SK-N-SH (cell line): Measurements from ENCODE around the gene ALG3. TPM values are rescaled to one million over a fixed set of nuclear protein-coding genes. Genes with fewer than 3 reads are reported as not detected.

ENCODE experiments used
- CTCF ChIA-PET: fragments of 300-600, 350-600 bp; formaldehyde crosslinking; extraction: SDS; loops from one replicate; lab custom pipeline; 2021; lab: Yijun Ruan, JAX
- POLR2A ChIA-PET: fragments of 350-600 bp; sonication (Branson Sonifier 250); formaldehyde crosslinking; extraction: SDS; loops from one replicate; lab custom pipeline; 2020; ENCODE audit warnings: antibody characterized with exemption, inconsistent platforms; lab: Yijun Ruan, JAX
- DNase-seq: peaks from one replicate; pipeline ENCODE4 v3.0.0; 2012
- H2AFZ ChIP-seq: fragments of 200-600 bp; sonication (generic); 2 replicates; pipeline ENCODE4 v1.8.1; 2016; ENCODE audit warnings: antibody characterized with exemption, mild to moderate bottlenecking, low read depth
- H3F3A ChIP-seq: fragments of 200-600 bp; sonication (generic); replicated peaks from 2 replicates; pipeline ENCODE3; 2016; ENCODE audit warnings: antibody characterized with exemption, mild to moderate bottlenecking; ENCODE audit not compliant: insufficient read depth
- H3K27ac ChIP-seq, 2 experiments: fragments of 200-500 bp in 1 of 2; fragments of 200-600 bp in 1 of 2; sonication (Bioruptor generic) in 1 of 2; sonication (generic), shearing (Covaris generic) in 1 of 2; 2 replicates each; pipeline versions ENCODE4 v1.5.1 to v1.6.1; 2014 to 2016; ENCODE audit warnings: low read depth in 2 of 2, inconsistent platforms in 1 of 2, low read length in 1 of 2, mild to moderate bottlenecking in 1 of 2, mixed read lengths in 1 of 2
- H3K27me3 ChIP-seq: fragments of 200-600 bp; sonication (generic), shearing (Covaris generic); 2 replicates; pipeline ENCODE4 v1.6.1; 2016; ENCODE audit warnings: mixed run types; ENCODE audit not compliant: insufficient read depth
- H3K36me3 ChIP-seq, 2 experiments: fragments of 200-500 bp in 1 of 2; fragments of 200-600 bp in 1 of 2; sonication (Bioruptor generic) in 1 of 2; sonication (generic) in 1 of 2; replicated peaks in 1 of 2; 2 replicates each; pipeline versions ENCODE3 to v1.5.1; 2014 to 2016; ENCODE audit warnings: low read length in 1 of 2, mild to moderate bottlenecking in 1 of 2; ENCODE audit not compliant: insufficient read depth in 2 of 2, control insufficient read depth in 1 of 2
- H3K4me1 ChIP-seq, 2 experiments: fragments of 200-500 bp in 1 of 2; fragments of 200-600 bp in 1 of 2; sonication (Bioruptor generic) in 1 of 2; sonication (generic), shearing (Covaris generic) in 1 of 2; 2 replicates each; pipeline versions ENCODE4 v1.5.1 to v1.6.1; 2014 to 2016; ENCODE audit warnings: low read depth in 1 of 2, low read length in 1 of 2, mixed run types in 1 of 2; ENCODE audit not compliant: insufficient read depth in 2 of 2, control insufficient read depth in 1 of 2
- H3K4me2 ChIP-seq: fragments of 200-600 bp; sonication (generic), shearing (Covaris generic); 2 replicates; pipeline ENCODE4 v1.6.1; 2017; ENCODE audit warnings: mixed run types
- H3K4me3 ChIP-seq, 2 experiments: fragments of 200-500 bp in 1 of 2; fragments of 200-600 bp in 1 of 2; sonication (Bioruptor generic) in 1 of 2; sonication (generic), shearing (Covaris generic) in 1 of 2; 2 replicates each; pipeline versions ENCODE4 v1.5.1 to v1.8.1; 2014 to 2016; ENCODE audit warnings: low read depth in 2 of 2, inconsistent platforms in 1 of 2, low read length in 1 of 2, mild to moderate bottlenecking in 1 of 2, mixed read lengths in 1 of 2, moderate library complexity in 1 of 2
- H3K79me2 ChIP-seq: fragments of 200-600 bp; sonication (generic); 2 replicates; pipeline ENCODE4 v1.8.1; 2017; ENCODE audit warnings: mild to moderate bottlenecking; ENCODE audit not compliant: insufficient read depth
- H3K9ac ChIP-seq: fragments of 200-600 bp; sonication (generic); 2 replicates; pipeline ENCODE4 v1.6.1; 2017; ENCODE audit warnings: mixed run types
- H3K9me2 ChIP-seq: fragments of 200-600 bp; sonication (generic); 2 replicates; pipeline ENCODE4 v1.6.1; 2017; ENCODE audit warnings: mixed run types
- H3K9me3 ChIP-seq: fragments of 200-600 bp; sonication (generic); 2 replicates; pipeline ENCODE4 v1.6.1; 2017; ENCODE audit warnings: mixed run types, mild to moderate bottlenecking, moderate library complexity
- H4K20me1 ChIP-seq: fragments of 200-600 bp; sonication (generic); 2 replicates; pipeline ENCODE4 v1.6.1; 2017; ENCODE audit warnings: mild to moderate bottlenecking, mixed run types; ENCODE audit not compliant: insufficient read depth
- CHD2 ChIP-seq: fragments of 150-350 bp; IDR thresholded peaks from 2 replicates; pipeline ENCODE4 v1.6.1; 2018; ENCODE audit warnings: low read length; ENCODE audit not compliant: partially characterized antibody
- CTCF ChIP-seq: fragments of 200-600 bp; sonication (generic); IDR thresholded peaks from 2 replicates; pipeline ENCODE4 v1.6.1; 2017; ENCODE audit warnings: antibody characterized with exemption, mild to moderate bottlenecking, moderate library complexity
- EP300 ChIP-seq, 2 experiments: IDR thresholded peaks; 2 replicates each; pipeline versions ENCODE4 v1.4.0 to v1.6.1; 2012; ENCODE audit warnings: borderline replicate concordance in 1 of 2, low read depth in 1 of 2, low read length in 1 of 2
- FOSL2 ChIP-seq: IDR thresholded peaks from 2 replicates; pipeline ENCODE4 v1.4.0; 2012; ENCODE audit warnings: low read depth, mild to moderate bottlenecking, moderate library complexity, borderline replicate concordance
- MXI1 ChIP-seq: IDR thresholded peaks from 2 replicates; pipeline ENCODE4 v1.6.1; 2012; ENCODE audit warnings: mild to moderate bottlenecking, low read depth, low read length, improper control_type of control experiment
- RAD21 ChIP-seq: IDR thresholded peaks from 2 replicates; pipeline ENCODE4 v1.6.1; 2012; ENCODE audit warnings: mild to moderate bottlenecking, low read length
- RCOR1 ChIP-seq: fragments of 150-350 bp; IDR thresholded peaks from 2 replicates; pipeline ENCODE4 v1.6.1; 2017; ENCODE audit warnings: antibody characterized with exemption, low read length
- SMC3 ChIP-seq: IDR thresholded peaks from 2 replicates; pipeline ENCODE4 v1.6.1; 2012; ENCODE audit warnings: low read depth, low read length, improper control_type of control experiment
- WGBS: methylation state at CpG from one replicate; pipeline ENCODE4 v1.1.6; 2017; ENCODE audit warnings: low lambda C conversion rate; 5-methylcytosine and 5-hydroxymethylcytosine counted together
- polyA plus RNA-seq, 3 experiments: library from polyadenylated mRNA; depleted of rRNA; stranded (reverse); fragments of >200 nt; gene quantifications; 2 replicates each; pipeline ENCODE4 v1.2.3, GENCODE V29; 2012
- TF ChIP-seq, protein P1 (sequence below): IDR thresholded peaks from 2 replicates; pipeline ENCODE4 v1.6.1; 2012; ENCODE audit warnings: mild to moderate bottlenecking, low read depth, low read length, moderate library complexity

The ALG3 gene
- polyA plus RNA-seq, 1 of the 3 experiments (the other 2 are of a cell fraction): 66.0 TPM

GRCh38 chr3:184250167-184250828, 1.5 kb upstream of the ALG3 start:
- peak overlapping the region; percentile 82; the same call in 1 of the 2 replicates for H3K9ac ChIP-seq
- H3K9me2 ChIP-seq: no peaks in the 10 kb centered on the region
- peaks cover 0 to 3% of the 10 kb centered on the region in 2 experiments; a peak in 2 of 4 replicates for H3K4me1 ChIP-seq
- WGBS: 19% methylated on average over 17 of the region's 20 CpGs
- peak overlapping the region; percentile 100 for H3K4me2 ChIP-seq
- H4K20me1 ChIP-seq: no peaks in the 10 kb centered on the region
- peak; percentile 85 for DNase-seq
- H3K27me3 ChIP-seq: no peaks in the 10 kb centered on the region
- ChIA-PET CTCF (interaction anchor here (0.6 to 3.4 kb wide), 59 partner anchors 8 to 418 kb away, joined by 3 to 30 read pairs (median 5); partner anchors contain the start of genes ABCF3, AP2M1, CAMK2N2 and EIF2B5), POLR2A (interaction anchor here (0.8 kb wide), 1 partner anchor 73 kb away, joined by 3 read pairs; no protein-coding TSS in a partner anchor)
- peaks cover 4 to 5% of the 10 kb centered on the region in 2 experiments for H3K36me3 ChIP-seq
- TF ChIP-seq FOSL2 (no peak), CHD2 (peak; percentile 33), EP300 (IDR thresholded peaks at IDR 0.05; ENCODE audit: borderline replicate concordance in 1 of 2, low read depth in 1 of 2, low read length in 1 of 2) (no peak), SMC3 (peak; percentile 82), CTCF (peak; percentile 89), MXI1 (peak; percentile 51; the same call in 1 of the 2 replicates), RAD21 (peak; percentile 79), RCOR1 (peak; percentile 50; the same call in 1 of the 2 replicates)
- TF ChIP-seq, protein P1, sequence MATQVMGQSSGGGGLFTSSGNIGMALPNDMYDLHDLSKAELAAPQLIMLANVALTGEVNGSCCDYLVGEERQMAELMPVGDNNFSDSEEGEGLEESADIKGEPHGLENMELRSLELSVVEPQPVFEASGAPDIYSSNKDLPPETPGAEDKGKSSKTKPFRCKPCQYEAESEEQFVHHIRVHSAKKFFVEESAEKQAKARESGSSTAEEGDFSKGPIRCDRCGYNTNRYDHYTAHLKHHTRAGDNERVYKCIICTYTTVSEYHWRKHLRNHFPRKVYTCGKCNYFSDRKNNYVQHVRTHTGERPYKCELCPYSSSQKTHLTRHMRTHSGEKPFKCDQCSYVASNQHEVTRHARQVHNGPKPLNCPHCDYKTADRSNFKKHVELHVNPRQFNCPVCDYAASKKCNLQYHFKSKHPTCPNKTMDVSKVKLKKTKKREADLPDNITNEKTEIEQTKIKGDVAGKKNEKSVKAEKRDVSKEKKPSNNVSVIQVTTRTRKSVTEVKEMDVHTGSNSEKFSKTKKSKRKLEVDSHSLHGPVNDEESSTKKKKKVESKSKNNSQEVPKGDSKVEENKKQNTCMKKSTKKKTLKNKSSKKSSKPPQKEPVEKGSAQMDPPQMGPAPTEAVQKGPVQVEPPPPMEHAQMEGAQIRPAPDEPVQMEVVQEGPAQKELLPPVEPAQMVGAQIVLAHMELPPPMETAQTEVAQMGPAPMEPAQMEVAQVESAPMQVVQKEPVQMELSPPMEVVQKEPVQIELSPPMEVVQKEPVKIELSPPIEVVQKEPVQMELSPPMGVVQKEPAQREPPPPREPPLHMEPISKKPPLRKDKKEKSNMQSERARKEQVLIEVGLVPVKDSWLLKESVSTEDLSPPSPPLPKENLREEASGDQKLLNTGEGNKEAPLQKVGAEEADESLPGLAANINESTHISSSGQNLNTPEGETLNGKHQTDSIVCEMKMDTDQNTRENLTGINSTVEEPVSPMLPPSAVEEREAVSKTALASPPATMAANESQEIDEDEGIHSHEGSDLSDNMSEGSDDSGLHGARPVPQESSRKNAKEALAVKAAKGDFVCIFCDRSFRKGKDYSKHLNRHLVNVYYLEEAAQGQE: 0 out of 2 replicates have a peak, but pooled peaks have one; percentile 23
- peak overlapping the region; percentile 52 to 77 for H3K27ac ChIP-seq
- H2AFZ ChIP-seq: peak overlapping the region; percentile 99; the same call in 1 of the 2 replicates
- H3K79me2 ChIP-seq: peaks cover 22% of the 10 kb centered on the region
- H3K4me3 ChIP-seq: peak overlapping the region; percentile 94 to 97
- H3F3A ChIP-seq: peaks cover 10% of the 10 kb centered on the region
- H3K9me3 ChIP-seq: no peaks in the 10 kb centered on the region
